H9 (cell line): Measurements from ENCODE around the gene RTL9. TPM values are rescaled to one million over a fixed set of nuclear protein-coding genes. Genes with fewer than 3 reads are reported as not detected.

Experiments used
- DNase-seq: peaks from one replicate; pipeline ENCODE4 v3.0.0-alpha.2; 2017
- H2AFZ ChIP-seq: one replicate; pipeline ENCODE4 v1.6.1; 2013; ENCODE audit warnings: mild to moderate bottlenecking, low read length, control low read depth, moderate library complexity
- H2AK5ac ChIP-seq: 2 replicates; pipeline ENCODE4 v1.6.1; 2013; ENCODE audit warnings: low read length, control low read depth, mixed read lengths; ENCODE audit not compliant: insufficient read length
- H2BK120ac ChIP-seq: one replicate; pipeline ENCODE4 v1.6.1; 2013; ENCODE audit warnings: low read depth, mild to moderate bottlenecking, low read length, control low read depth, inconsistent platforms; ENCODE audit not compliant: poor library complexity, severe bottlenecking
- H2BK12ac ChIP-seq: 2 replicates; pipeline ENCODE4 v1.6.1; 2013; ENCODE audit warnings: low read length, control low read depth, mixed read lengths, low read depth; ENCODE audit not compliant: insufficient read length
- H2BK15ac ChIP-seq: 2 replicates; pipeline ENCODE4 v1.6.1; 2013; ENCODE audit warnings: low read depth, low read length, control low read depth
- H2BK20ac ChIP-seq: one replicate; pipeline ENCODE4 v1.6.1; 2013; ENCODE audit warnings: low read depth, mild to moderate bottlenecking, low read length, control low read depth, inconsistent platforms; ENCODE audit not compliant: poor library complexity, severe bottlenecking
- H2BK5ac ChIP-seq: 2 replicates; pipeline ENCODE4 v1.6.1; 2013; ENCODE audit warnings: low read length, control low read depth, mixed read lengths; ENCODE audit not compliant: insufficient read length
- H3K14ac ChIP-seq: 2 replicates; pipeline ENCODE4 v1.6.1; 2013; ENCODE audit warnings: low read length, control low read depth; ENCODE audit not compliant: insufficient read depth
- H3K18ac ChIP-seq: 2 replicates; pipeline ENCODE4 v1.6.1; 2013; ENCODE audit warnings: low read depth, mild to moderate bottlenecking, mixed read lengths, low read length, control low read depth; ENCODE audit not compliant: insufficient read length
- H3K23ac ChIP-seq: 2 replicates; pipeline ENCODE4 v1.6.1; 2013; ENCODE audit warnings: low read length, control low read depth, mixed read lengths, low read depth; ENCODE audit not compliant: insufficient read length
- H3K23me2 ChIP-seq: 2 replicates; pipeline ENCODE4 v1.6.1; 2013; ENCODE audit warnings: low read depth, mild to moderate bottlenecking, mixed read lengths, low read length, control low read depth; ENCODE audit not compliant: insufficient read length, poor library complexity, severe bottlenecking
- H3K27ac ChIP-seq: 2 replicates; pipeline ENCODE4 v1.5.1; 2013; ENCODE audit warnings: low read length, control low read depth, mixed read lengths, low read depth; ENCODE audit not compliant: insufficient read length
- H3K27me3 ChIP-seq: 2 replicates; pipeline ENCODE4 v1.6.1; 2013; ENCODE audit warnings: low read length, control low read depth, inconsistent platforms; ENCODE audit not compliant: insufficient read depth
- H3K4ac ChIP-seq: 2 replicates; pipeline ENCODE4 v1.6.1; 2013; ENCODE audit warnings: low read depth, mild to moderate bottlenecking, control low read depth, inconsistent platforms, low read length, moderate library complexity
- H3K4me1 ChIP-seq: 2 replicates; pipeline ENCODE4 v1.6.1; 2013; ENCODE audit warnings: low read length, control low read depth, inconsistent platforms; ENCODE audit not compliant: insufficient read depth
- H3K4me2 ChIP-seq: 2 replicates; pipeline ENCODE4 v1.6.1; 2013; ENCODE audit warnings: low read length, control low read depth, mixed read lengths; ENCODE audit not compliant: insufficient read length, insufficient read depth
- H3K56ac ChIP-seq: 2 replicates; pipeline ENCODE4 v1.6.1; 2013; ENCODE audit warnings: low read depth, mild to moderate bottlenecking, mixed read lengths, low read length, control low read depth; ENCODE audit not compliant: insufficient read length
- H3K79me1 ChIP-seq: 2 replicates; pipeline ENCODE4 v1.6.1; 2013; ENCODE audit warnings: low read depth, mild to moderate bottlenecking, moderate library complexity, low read length, control low read depth, inconsistent platforms; ENCODE audit not compliant: insufficient read depth, poor library complexity, severe bottlenecking
- H3K79me2 ChIP-seq: 2 replicates; pipeline ENCODE4 v1.6.1; 2013; ENCODE audit warnings: low read length, control low read depth, inconsistent platforms; ENCODE audit not compliant: insufficient read depth
- H3K9ac ChIP-seq: 2 replicates; pipeline ENCODE4 v1.6.1; 2013; ENCODE audit warnings: low read length, control low read depth, mixed read lengths; ENCODE audit not compliant: insufficient read length; ENCODE audit errors: extremely low read depth
- H3K9me3 ChIP-seq: one replicate; pipeline ENCODE4 v1.6.1; 2013; ENCODE audit warnings: low read depth, low read length, inconsistent platforms; ENCODE audit not compliant: control insufficient read depth
- H3T11ph ChIP-seq: one replicate; pipeline ENCODE4 v1.6.1; 2013; ENCODE audit warnings: mild to moderate bottlenecking, low read length, control low read depth, inconsistent platforms
- H4K20me1 ChIP-seq: one replicate; pipeline ENCODE4 v1.6.1; 2013; ENCODE audit not compliant: control insufficient read depth, insufficient read length, insufficient read depth
- H4K5ac ChIP-seq: 2 replicates; pipeline ENCODE4 v1.6.1; 2013; ENCODE audit warnings: low read depth, mild to moderate bottlenecking, mixed read lengths, low read length, control low read depth; ENCODE audit not compliant: insufficient read length
- H4K8ac ChIP-seq: replicated peaks from 2 replicates; pipeline ENCODE4 v1.6.1; 2013; ENCODE audit warnings: low read length, control low read depth, mixed read lengths, low read depth; ENCODE audit not compliant: insufficient read length
- H4K91ac ChIP-seq: 2 replicates; pipeline ENCODE4 v1.6.1; 2013; ENCODE audit warnings: low read depth, mild to moderate bottlenecking, moderate library complexity, mixed read lengths, low read length, control low read depth; ENCODE audit not compliant: insufficient read length
- H3K27ac Mint-ChIP-seq, 3 experiments: 2 replicates in 2 of 3; 3 replicates in 1 of 3; pipeline ENCODE4 v1.8.0; 2020 to 2021; ENCODE audit warnings: mixed read lengths in 3 of 3, mild to moderate bottlenecking in 1 of 3, moderate library complexity in 1 of 3
- H3K27me3 Mint-ChIP-seq: 2 replicates; pipeline ENCODE4 v1.8.0; 2021; ENCODE audit warnings: low read depth, mild to moderate bottlenecking, moderate library complexity, mixed read lengths
- H3K36me3 Mint-ChIP-seq, 3 experiments: 2 replicates in 2 of 3; 3 replicates in 1 of 3; pipeline ENCODE4 v1.8.0; 2020 to 2021; ENCODE audit warnings: low read depth in 3 of 3, mixed read lengths in 3 of 3; ENCODE audit not compliant: insufficient read depth in 1 of 3
- H3K4me1 Mint-ChIP-seq, 2 experiments: 2 replicates each; pipeline ENCODE4 v1.8.0; 2020; ENCODE audit warnings: mixed read lengths in 2 of 2
- H3K4me3 Mint-ChIP-seq, 2 experiments: 2 replicates in 1 of 2; 3 replicates in 1 of 2; pipeline ENCODE4 v1.8.0; 2020 to 2021; ENCODE audit warnings: mild to moderate bottlenecking in 2 of 2, mixed read lengths in 2 of 2, moderate library complexity in 1 of 2
- H3K9me3 Mint-ChIP-seq, 2 experiments: 2 replicates in 1 of 2; 3 replicates in 1 of 2; pipeline ENCODE4 v1.8.0; 2020; ENCODE audit warnings: mild to moderate bottlenecking in 2 of 2, mixed read lengths in 2 of 2, moderate library complexity in 1 of 2
- total RNA-seq: library from RNA; stranded (reverse); gene quantifications from 2 replicates; pipeline ENCODE4 v1.2.1, GENCODE V29; 2021
- TF ChIP-seq, protein P1 (sequence below): fragments of 200-600 bp; sonication (generic); conservative IDR thresholded peaks from 3 replicates; pipeline ENCODE4 v1.8.0; 2021; ENCODE audit warnings: antibody characterized with exemption, mild to moderate bottlenecking

Gene RTL9
- total RNA-seq, 1 experiment from 2014 or later = 0.13 TPM

GRCh38 chrX:110321081-110321480 lies 37.6 kb upstream of the RTL9 start:
- Histone ChIP-seq H3K27ac (no peak overlapping the region), H4K5ac (no peak overlapping the region), H3K56ac (no peak overlapping the region), H4K8ac (no peak overlapping the region), H3K23me2 (peaks cover 10% of the 10 kb centered on the region), H3K4me1 (peaks cover 2% of the 10 kb centered on the region; the same call in 1 of the 2 replicates), H3K4me2 (no peak overlapping the region), H2BK120ac (no peak overlapping the region), H2AFZ (no peak overlapping the region), H2BK5ac (no peak overlapping the region), H3K14ac (no peak overlapping the region), H4K20me1 (no peaks in the 10 kb centered on the region), H4K91ac (no peak overlapping the region), H2AK5ac (no peak overlapping the region), H3K79me1 (no peaks in the 10 kb centered on the region), H3K27me3 (no peaks in the 10 kb centered on the region), H3K79me2 (no peaks in the 10 kb centered on the region; the same call in 1 of the 2 replicates), H3K9ac (no peak overlapping the region), H2BK15ac (no peak overlapping the region), H3K4ac (no peak overlapping the region; the same call in 1 of the 2 replicates), H2BK20ac (no peak overlapping the region), H3T11ph (no peak overlapping the region), H3K9me3 (no peaks in the 10 kb centered on the region), H2BK12ac (no peak overlapping the region), H3K23ac (no peak overlapping the region), H3K18ac (no peak overlapping the region)
- no peak overlapping the region for H3K4me3 Mint-ChIP-seq
- peaks cover 3 to 6% of the 10 kb centered on the region in 2 experiments; a peak in 1 of 5 replicates for H3K9me3 Mint-ChIP-seq
- no peaks in the 10 kb centered on the region for H3K27me3 Mint-ChIP-seq
- H3K4me1 Mint-ChIP-seq = peaks cover 44 to 51% of the 10 kb centered on the region in 2 experiments
- no peaks in the 10 kb centered on the region for H3K36me3 Mint-ChIP-seq
- TF ChIP-seq, protein P1, sequence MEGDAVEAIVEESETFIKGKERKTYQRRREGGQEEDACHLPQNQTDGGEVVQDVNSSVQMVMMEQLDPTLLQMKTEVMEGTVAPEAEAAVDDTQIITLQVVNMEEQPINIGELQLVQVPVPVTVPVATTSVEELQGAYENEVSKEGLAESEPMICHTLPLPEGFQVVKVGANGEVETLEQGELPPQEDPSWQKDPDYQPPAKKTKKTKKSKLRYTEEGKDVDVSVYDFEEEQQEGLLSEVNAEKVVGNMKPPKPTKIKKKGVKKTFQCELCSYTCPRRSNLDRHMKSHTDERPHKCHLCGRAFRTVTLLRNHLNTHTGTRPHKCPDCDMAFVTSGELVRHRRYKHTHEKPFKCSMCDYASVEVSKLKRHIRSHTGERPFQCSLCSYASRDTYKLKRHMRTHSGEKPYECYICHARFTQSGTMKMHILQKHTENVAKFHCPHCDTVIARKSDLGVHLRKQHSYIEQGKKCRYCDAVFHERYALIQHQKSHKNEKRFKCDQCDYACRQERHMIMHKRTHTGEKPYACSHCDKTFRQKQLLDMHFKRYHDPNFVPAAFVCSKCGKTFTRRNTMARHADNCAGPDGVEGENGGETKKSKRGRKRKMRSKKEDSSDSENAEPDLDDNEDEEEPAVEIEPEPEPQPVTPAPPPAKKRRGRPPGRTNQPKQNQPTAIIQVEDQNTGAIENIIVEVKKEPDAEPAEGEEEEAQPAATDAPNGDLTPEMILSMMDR = no peak
- DNase-seq = no peak
- peak overlapping the region in 1 of 3 experiments; percentile 70; a peak in 2 of 7 replicates for H3K27ac Mint-ChIP-seq
